ENCODE results near the gene PLCL1.

Gene PLCL1

GRCh38 chr2:197985029-197985638 lies 180.7 kb downstream of the PLCL1 start:
- no peak for DNase-seq (ENCODE audit: extremely low spot score)
- TF ChIP-seq TARDBP (IDR thresholded peaks at IDR 0.05) (no peak), LEF1 (IDR thresholded peaks at IDR 0.05; ENCODE audit: borderline replicate concordance) (no peak), SP1 (IDR thresholded peaks at IDR 0.05) (no peak), L3MBTL2 (conservative IDR thresholded peaks at IDR 0.05) (no peak), HDGF (IDR thresholded peaks at IDR 0.05; ENCODE audit: borderline replicate concordance) (no peak), SUZ12 (IDR thresholded peaks at IDR 0.05) (no peak), ELF4 (IDR thresholded peaks at IDR 0.05) (no peak), FOXK2 (IDR thresholded peaks at IDR 0.05) (no peak), CTBP1 (IDR thresholded peaks at IDR 0.05; ENCODE audit: borderline replicate concordance) (no peak), NFRKB (IDR thresholded peaks at IDR 0.05) (no peak), FOXM1 (IDR thresholded peaks at IDR 0.05; ENCODE audit: borderline replicate concordance) (no peak)
- ChIA-PET CTCF (interaction anchor here (0.5 to 0.7 kb wide), 3 partner anchors 10 to 808 kb away, joined by 3 read pairs; no protein-coding TSS in a partner anchor), POLR2A (no interaction called here)

- ChIA-PET CTCF (no interaction called here), POLR2A (no interaction called here)
- TF ChIP-seq LEF1 (IDR thresholded peaks at IDR 0.05; ENCODE audit: borderline replicate concordance) = no peak
- TF ChIP-seq CTBP1 (IDR thresholded peaks at IDR 0.05; ENCODE audit: borderline replicate concordance) = no peak
- TF ChIP-seq ELF4 (IDR thresholded peaks at IDR 0.05) = no peak
- TF ChIP-seq PKNOX1 (IDR thresholded peaks at IDR 0.05) = no peak
- TF ChIP-seq SUZ12 (IDR thresholded peaks at IDR 0.05) = no peak
- TF ChIP-seq L3MBTL2 (conservative IDR thresholded peaks at IDR 0.05) = no peak
- TF ChIP-seq HDGF (IDR thresholded peaks at IDR 0.05; ENCODE audit: borderline replicate concordance) = no peak
- no peak for TF ChIP-seq ZNF384 (IDR thresholded peaks at IDR 0.05)
- TF ChIP-seq SP1 (IDR thresholded peaks at IDR 0.05) = no peak
- TF ChIP-seq TARDBP (IDR thresholded peaks at IDR 0.05) = no peak
- no peak for TF ChIP-seq NFRKB (IDR thresholded peaks at IDR 0.05)
- no peak for TF ChIP-seq BHLHE40 (IDR thresholded peaks at IDR 0.05; ENCODE audit: borderline replicate concordance)
- TF ChIP-seq FOXM1 (IDR thresholded peaks at IDR 0.05; ENCODE audit: borderline replicate concordance) = no peak
- TF ChIP-seq ARNT (IDR thresholded peaks at IDR 0.05) = no peak
- no peak for TF ChIP-seq FOXK2 (IDR thresholded peaks at IDR 0.05)
- no peak for TF ChIP-seq FOXA1 (IDR thresholded peaks at IDR 0.05)
- no peak for DNase-seq (ENCODE audit: extremely low spot score)
Measured at GRCh38 chr2:197986977-197987376, 182.6 kb downstream of the PLCL1 start.

- CTCF ChIA-PET = no interaction called here
- TF ChIP-seq FOXA1 (IDR thresholded peaks at IDR 0.05) (no peak), TARDBP (IDR thresholded peaks at IDR 0.05) (no peak), ARNT (IDR thresholded peaks at IDR 0.05) (no peak), ELF4 (IDR thresholded peaks at IDR 0.05) (no peak), CTBP1 (IDR thresholded peaks at IDR 0.05; ENCODE audit: borderline replicate concordance) (no peak), FOXK2 (IDR thresholded peaks at IDR 0.05) (no peak), LEF1 (IDR thresholded peaks at IDR 0.05; ENCODE audit: borderline replicate concordance) (no peak), ZNF384 (IDR thresholded peaks at IDR 0.05) (no peak)
Measured at GRCh38 chr2:197990356-197990755, 186.0 kb downstream of the PLCL1 start.

GRCh38 chr2:197992482-197993133 lies 188.2 kb downstream of the PLCL1 start:
- no peak for TF ChIP-seq SUZ12 (IDR thresholded peaks at IDR 0.05)
- no peak for TF ChIP-seq SP1 (IDR thresholded peaks at IDR 0.05)
- TF ChIP-seq FOXM1 (IDR thresholded peaks at IDR 0.05; ENCODE audit: borderline replicate concordance) = no peak
- no peak for TF ChIP-seq ARNT (IDR thresholded peaks at IDR 0.05)
- no peak for TF ChIP-seq FOXA1 (IDR thresholded peaks at IDR 0.05)
- TF ChIP-seq LEF1 (IDR thresholded peaks at IDR 0.05; ENCODE audit: borderline replicate concordance) = no peak
- no peak for TF ChIP-seq ELF4 (IDR thresholded peaks at IDR 0.05)
- TF ChIP-seq NFRKB (IDR thresholded peaks at IDR 0.05) = no peak
- TF ChIP-seq FOXK2 (IDR thresholded peaks at IDR 0.05) = no peak
- no peak for TF ChIP-seq TARDBP (IDR thresholded peaks at IDR 0.05)
- no peak for TF ChIP-seq PKNOX1 (IDR thresholded peaks at IDR 0.05)
- TF ChIP-seq HDGF (IDR thresholded peaks at IDR 0.05; ENCODE audit: borderline replicate concordance) = no peak
- TF ChIP-seq ZNF384 (IDR thresholded peaks at IDR 0.05) = no peak
- no peak for TF ChIP-seq CTBP1 (IDR thresholded peaks at IDR 0.05; ENCODE audit: borderline replicate concordance)
- TF ChIP-seq BHLHE40 (IDR thresholded peaks at IDR 0.05; ENCODE audit: borderline replicate concordance) = no peak
- TF ChIP-seq L3MBTL2 (conservative IDR thresholded peaks at IDR 0.05) = no peak
- no peak for DNase-seq (ENCODE audit: extremely low spot score)
- ChIA-PET POLR2A (no interaction called here), CTCF (no interaction called here)

More at GRCh38 chr2:197990356-197990755, 186.0 kb downstream of the PLCL1 start:
- no peak for DNase-seq (ENCODE audit: extremely low spot score)
- POLR2A ChIA-PET = no interaction called here

- POLR2A ChIA-PET = no interaction called here
- no peak for DNase-seq (ENCODE audit: extremely low spot score)
- CTCF ChIA-PET = no interaction called here
- TF ChIP-seq LEF1 (IDR thresholded peaks at IDR 0.05; ENCODE audit: borderline replicate concordance) (no peak), SP1 (IDR thresholded peaks at IDR 0.05) (no peak), TARDBP (IDR thresholded peaks at IDR 0.05) (no peak), CTBP1 (IDR thresholded peaks at IDR 0.05; ENCODE audit: borderline replicate concordance) (no peak), PKNOX1 (IDR thresholded peaks at IDR 0.05) (no peak), SUZ12 (IDR thresholded peaks at IDR 0.05) (no peak), ELF4 (IDR thresholded peaks at IDR 0.05) (no peak), FOXA1 (IDR thresholded peaks at IDR 0.05) (no peak), L3MBTL2 (conservative IDR thresholded peaks at IDR 0.05) (no peak)
Measured at GRCh38 chr2:197993363-197993762, 189.0 kb downstream of the PLCL1 start.

- ChIA-PET POLR2A (no interaction called here), CTCF (no interaction called here)
- no peak for DNase-seq (ENCODE audit: extremely low spot score)
Measured at GRCh38 chr2:197993830-197994229, 189.4 kb downstream of the PLCL1 start.

More at GRCh38 chr2:197993830-197994229, 189.4 kb downstream of the PLCL1 start:
- TF ChIP-seq L3MBTL2 (conservative IDR thresholded peaks at IDR 0.05) (no peak), ELF4 (IDR thresholded peaks at IDR 0.05) (no peak), FOXM1 (IDR thresholded peaks at IDR 0.05; ENCODE audit: borderline replicate concordance) (no peak), CTBP1 (IDR thresholded peaks at IDR 0.05; ENCODE audit: borderline replicate concordance) (no peak), FOXK2 (IDR thresholded peaks at IDR 0.05) (no peak), TARDBP (IDR thresholded peaks at IDR 0.05) (no peak), ZNF384 (IDR thresholded peaks at IDR 0.05) (no peak), NFRKB (IDR thresholded peaks at IDR 0.05) (no peak), PKNOX1 (IDR thresholded peaks at IDR 0.05) (no peak)
